Adrenal gland (tissue), 5 donors: ENCODE measurements around the gene FRMD3.

ENCODE experiments used
- CTCF ChIP-seq, 6 experiments: fragments of 450-650 bp in 4 of 6; fragments of 200-600 bp in 2 of 6; sonication (generic) in 1 of 6; IDR thresholded peaks; 1 replicate in 5 of 6; 2 replicates in 1 of 6; pipeline versions ENCODE4 v1.5.1 to v1.8.0; 2016 to 2021; ENCODE audit warnings: antibody characterized with exemption in 6 of 6, mild to moderate bottlenecking in 2 of 6, moderate library complexity in 1 of 6
- POLR2A ChIP-seq, 2 donors: fragments of 450-650 bp; IDR thresholded peaks; one replicate each; pipeline ENCODE4 v1.6.1; 2017; ENCODE audit warnings: antibody characterized with exemption in 2 of 2, mild to moderate bottlenecking in 2 of 2, moderate library complexity in 1 of 2
- donor health status: DM: no; HTN: no; CAD: no.

GRCh38 chr9:83238871-83239640 is 299.1 kb downstream of the FRMD3 start:
- TF ChIP-seq CTCF (IDR thresholded peaks at IDR 0.05) (no peak), POLR2A (IDR thresholded peaks at IDR 0.05) (no peak)
